ENCODE data around the gene MOB3C. TPM values are rescaled to one million over a fixed set of nuclear protein-coding genes. Genes with fewer than 3 reads are reported as not detected.

The MOB3C gene
- total and polyA plus RNA-seq, 3 donors from 2014 or later: 8.3 to 16.0 (median 13.2) TPM

GRCh38 chr1:46583494-46583893 is 33.1 kb downstream of the MOB3C start:
- Histone ChIP-seq H3K27me3 (no peaks in the 10 kb centered on the region), H3K36me3 (ENCODE audit: low read depth, missing control alignments) (no peaks in the 10 kb centered on the region), H3K4me3 (no peak overlapping the region), H3K4me1 (peaks cover 11% of the 10 kb centered on the region), H3K27ac (no peak overlapping the region), H3K9me3 (no peaks in the 10 kb centered on the region)
- DNase-seq: no peak
- intact Hi-C loops (cut with DNase I; ENCODE audit: low total_unique reads): no loop called here
- 85 to 90% methylated on average over 5 of the region's 5 CpGs for WGBS, 2 donors
- no peak for TF ChIP-seq CTCF (IDR thresholded peaks at IDR 0.05)
- no peak for TF ChIP-seq POLR2A (IDR thresholded peaks at IDR 0.05)

- no peak overlapping the region for H3K27ac ChIP-seq
- H3K27me3 ChIP-seq: no peaks in the 10 kb centered on the region
- intact Hi-C loops (cut with DNase I; ENCODE audit: low total_unique reads): no loop called here
- WGBS, 2 donors: 56 to 83% methylated on average over 7 of the region's 7 CpGs
- peaks cover 11% of the 10 kb centered on the region for H3K4me1 ChIP-seq
- DNase-seq: no peak
- TF ChIP-seq POLR2A (IDR thresholded peaks at IDR 0.05): no peak
- no peaks in the 10 kb centered on the region for H3K36me3 ChIP-seq (ENCODE audit: low read depth, missing control alignments)
- H3K9me3 ChIP-seq: no peaks in the 10 kb centered on the region
- no peak overlapping the region for H3K4me3 ChIP-seq
Observed at GRCh38 chr1:46582972-46583371, 33.6 kb downstream of the MOB3C start.

GRCh38 chr1:46581681-46582455 is 34.7 kb downstream of the MOB3C start:
- WGBS, 2 donors: 83% methylated on average over 4 of the region's 4 CpGs
- no peaks in the 10 kb centered on the region for H3K27me3 ChIP-seq
- no peak for DNase-seq
- H3K36me3 ChIP-seq (ENCODE audit: low read depth, missing control alignments): no peaks in the 10 kb centered on the region
- TF ChIP-seq POLR2A (IDR thresholded peaks at IDR 0.05) (no peak), CTCF (IDR thresholded peaks at IDR 0.05) (no peak)
- no peak overlapping the region for H3K27ac ChIP-seq
- H3K4me3 ChIP-seq: no peak overlapping the region
- peaks cover 11% of the 10 kb centered on the region for H3K4me1 ChIP-seq
- H3K9me3 ChIP-seq: no peaks in the 10 kb centered on the region
- intact Hi-C loops (cut with DNase I; ENCODE audit: low total_unique reads): no loop called here

- Histone ChIP-seq H3K27me3 (no peaks in the 10 kb centered on the region), H3K27ac (no peak overlapping the region), H3K4me1 (no peaks in the 10 kb centered on the region), H3K4me3 (no peak overlapping the region), H3K9me3 (no peaks in the 10 kb centered on the region), H3K36me3 (ENCODE audit: low read depth, missing control alignments) (no peaks in the 10 kb centered on the region)
- no peak for DNase-seq
- TF ChIP-seq POLR2A (IDR thresholded peaks at IDR 0.05) (no peak), CTCF (IDR thresholded peaks at IDR 0.05) (no peak)
- intact Hi-C loops (cut with DNase I; ENCODE audit: low total_unique reads): no loop called here
- 92 to 94% methylated on average over 6 of the region's 6 CpGs for WGBS, 2 donors
Observed at GRCh38 chr1:46580140-46580903, 36.3 kb downstream of the MOB3C start.

- H3K36me3 ChIP-seq (ENCODE audit: low read depth, missing control alignments): no peaks in the 10 kb centered on the region
- WGBS, 2 donors: 93 to 94% methylated on average over 4 of the region's 4 CpGs
Observed at GRCh38 chr1:46577671-46578070, 38.9 kb downstream of the MOB3C start.

More at GRCh38 chr1:46577671-46578070, 38.9 kb downstream of the MOB3C start:
- intact Hi-C loops (cut with DNase I; ENCODE audit: low total_unique reads): no loop called here
- Histone ChIP-seq H3K27ac (no peak overlapping the region), H3K4me1 (no peaks in the 10 kb centered on the region), H3K27me3 (no peaks in the 10 kb centered on the region), H3K4me3 (no peak overlapping the region), H3K9me3 (no peaks in the 10 kb centered on the region)
- no peak for DNase-seq
- TF ChIP-seq CTCF (IDR thresholded peaks at IDR 0.05): no peak
- no peak for TF ChIP-seq POLR2A (IDR thresholded peaks at IDR 0.05)
